HG03575 (cell line): ENCODE results near the gene ADAMTS4.

Source experiments
- ATAC-seq: cut with Tn5 transposase; IDR thresholded peaks from one replicate; pipeline ENCODE4 v1.9.1; 2021; ENCODE audit not compliant: unreplicated experiment, insufficient number of reproducible peaks, low FRiP score; ENCODE audit errors: extremely low read depth

The ADAMTS4 gene

GRCh38 chr1:161198194-161198896 lies 509 bp downstream of the ADAMTS4 start:
- no peak for ATAC-seq

GRCh38 chr1:161197560-161198193 lies 1.2 kb downstream of the ADAMTS4 start:
- ATAC-seq = no peak

- ATAC-seq = no peak
These were observed 2.1 kb downstream of the ADAMTS4 start for GRCh38 chr1:161196521-161197451.

GRCh38 chr1:161196111-161196510 lies 2.7 kb downstream of the ADAMTS4 start:
- no peak for ATAC-seq

GRCh38 chr1:161195171-161195570 lies 3.7 kb downstream of the ADAMTS4 start:
- no peak for ATAC-seq

GRCh38 chr1:161193561-161194235 lies 5.2 kb downstream of the ADAMTS4 start:
- ATAC-seq = no peak

GRCh38 chr1:161192476-161193465 lies 6.1 kb downstream of the ADAMTS4 start:
- no peak for ATAC-seq

- ATAC-seq = no peak
These were observed 6.9 kb downstream of the ADAMTS4 start for GRCh38 chr1:161191971-161192370.

GRCh38 chr1:161190962-161191521 lies 7.8 kb downstream of the ADAMTS4 start:
- ATAC-seq = no peak

- no peak for ATAC-seq
These were observed 9.8 kb downstream of the ADAMTS4 start for GRCh38 chr1:161189036-161189435.

GRCh38 chr1:161188381-161188780 lies 10.5 kb downstream of the ADAMTS4 start:
- ATAC-seq = no peak

- ATAC-seq = no peak
These were observed 11.5 kb downstream of the ADAMTS4 start for GRCh38 chr1:161187311-161187710.

- ATAC-seq = no peak
These were observed 13.0 kb downstream of the ADAMTS4 start for GRCh38 chr1:161185732-161186311.

GRCh38 chr1:161185282-161185682 lies 13.6 kb downstream of the ADAMTS4 start:
- no peak for ATAC-seq

GRCh38 chr1:161182214-161182613 lies 16.6 kb downstream of the ADAMTS4 start:
- no peak for ATAC-seq

- no peak for ATAC-seq
These were observed 18.2 kb downstream of the ADAMTS4 start for GRCh38 chr1:161180639-161181038.

- ATAC-seq = no peak
These were observed 19.2 kb downstream of the ADAMTS4 start for GRCh38 chr1:161179698-161180097.

- no peak for ATAC-seq
These were observed 21.0 kb downstream of the ADAMTS4 start for GRCh38 chr1:161177936-161178244.
